SK-N-SH (cell line): ENCODE measurements around the gene RAMP1.

Source experiments
- CTCF ChIP-seq: fragments of 200-600 bp; sonication (generic); IDR thresholded peaks from 2 replicates; pipeline ENCODE4 v1.6.1; 2017; ENCODE audit warnings: antibody characterized with exemption, mild to moderate bottlenecking, moderate library complexity
- EP300 ChIP-seq, 2 experiments: IDR thresholded peaks; 2 replicates each; pipeline versions ENCODE4 v1.4.0 to v1.6.1; 2012; ENCODE audit warnings: borderline replicate concordance in 1 of 2, low read depth in 1 of 2, low read length in 1 of 2
- JUND ChIP-seq: IDR thresholded peaks from 2 replicates; pipeline ENCODE4 v1.4.0; 2012
- MAX ChIP-seq: IDR thresholded peaks from 2 replicates; pipeline ENCODE4 v1.4.0; 2012; ENCODE audit warnings: low read depth
- POLR2AphosphoS5 ChIP-seq: IDR thresholded peaks from 2 replicates; pipeline ENCODE4 v1.6.1; 2012; ENCODE audit warnings: low read depth, low read length
- TF ChIP-seq, protein P1 (sequence below): IDR thresholded peaks from 2 replicates; pipeline ENCODE4 v1.4.0; 2012; ENCODE audit warnings: low read depth, borderline replicate concordance

DNA sequence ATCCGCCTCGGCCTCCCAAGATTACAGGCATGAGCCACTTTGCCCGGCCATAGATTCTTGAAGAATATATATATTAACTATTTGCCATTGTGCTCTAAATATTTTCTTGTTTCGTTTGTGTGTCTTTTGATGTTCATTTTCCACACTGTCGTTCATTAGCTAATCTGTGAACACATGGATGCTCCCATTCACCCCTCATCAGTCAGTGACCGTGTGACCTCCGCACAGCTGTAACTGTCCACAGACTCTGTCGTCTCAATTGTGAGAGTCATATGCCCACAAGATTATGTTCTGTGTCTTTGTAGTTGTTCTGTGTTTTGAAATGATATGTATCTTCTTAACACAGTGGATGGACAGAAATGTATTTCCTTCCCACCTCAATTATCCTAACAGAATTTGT is 29.6 kb downstream of the RAMP1 start:
- TF ChIP-seq MAX (no peak), CTCF (no peak), POLR2AphosphoS5 (no peak), EP300 (IDR thresholded peaks at IDR 0.05; ENCODE audit: borderline replicate concordance in 1 of 2, low read depth in 1 of 2, low read length in 1 of 2) (no peak), JUND (no peak)
- TF ChIP-seq, protein P1, sequence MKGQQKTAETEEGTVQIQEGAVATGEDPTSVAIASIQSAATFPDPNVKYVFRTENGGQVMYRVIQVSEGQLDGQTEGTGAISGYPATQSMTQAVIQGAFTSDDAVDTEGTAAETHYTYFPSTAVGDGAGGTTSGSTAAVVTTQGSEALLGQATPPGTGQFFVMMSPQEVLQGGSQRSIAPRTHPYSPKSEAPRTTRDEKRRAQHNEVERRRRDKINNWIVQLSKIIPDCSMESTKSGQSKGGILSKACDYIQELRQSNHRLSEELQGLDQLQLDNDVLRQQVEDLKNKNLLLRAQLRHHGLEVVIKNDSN: no peak
